OCI-LY7 (cell line): ENCODE measurements around the gene NTMT1. TPM values are rescaled to one million over a fixed set of nuclear protein-coding genes. Genes with fewer than 3 reads are reported as not detected.

Source experiments
- BruUV-seq: library from RNA; stranded (reverse); fragments of 400-500 nt; replicated peaks from 2 replicates; lab custom pipeline; 2021; lab: Mats Ljungman, UMichigan
- CTCF ChIA-PET: fragments of 300-600 bp; sonication (Branson Sonifier 250); formaldehyde crosslinking; loops from one replicate; lab custom pipeline; 2022; ENCODE audit warnings: antibody characterized with exemption; ENCODE audit not compliant: unreplicated experiment; lab: Charles Lee
- POLR2A ChIA-PET: fragments of 300-600 bp; sonication (Branson Sonifier 250); formaldehyde crosslinking; loops from one replicate; lab custom pipeline; 2022; ENCODE audit warnings: antibody characterized with exemption; lab: Charles Lee
- DNase-seq: peaks from one replicate; pipeline ENCODE4 v3.0.0-alpha.2; 2015; ENCODE audit warnings: low spot score
- H2AFZ ChIP-seq: fragments of 200-600 bp; sonication (generic), shearing (Covaris generic); 2 replicates; pipeline ENCODE4 v1.6.1; 2014; ENCODE audit warnings: mild to moderate bottlenecking, antibody characterized with exemption, low read length, moderate library complexity
- H3K27ac ChIP-seq: fragments of 200-600 bp; sonication (generic); 2 replicates; pipeline ENCODE4 v1.5.1; 2014; ENCODE audit warnings: mixed run types, low read depth, mild to moderate bottlenecking, moderate library complexity, low read length, inconsistent platforms; ENCODE audit not compliant: poor library complexity, severe bottlenecking
- H3K36me3 ChIP-seq: fragments of 200-600 bp; sonication (generic); 2 replicates; pipeline ENCODE4 v1.6.1; 2014; ENCODE audit warnings: mild to moderate bottlenecking, antibody characterized with exemption, low read length, moderate library complexity, mixed read lengths; ENCODE audit not compliant: insufficient read depth
- H3K4me1 ChIP-seq: fragments of 200-600 bp; sonication (generic); 2 replicates; pipeline ENCODE4 v1.5.1; 2014; ENCODE audit warnings: mild to moderate bottlenecking, low read length; ENCODE audit not compliant: insufficient read depth, poor library complexity, severe bottlenecking
- H3K4me2 ChIP-seq: fragments of 200-600 bp; sonication (generic); 2 replicates; pipeline ENCODE4 v1.6.1; 2014; ENCODE audit warnings: mild to moderate bottlenecking, low read length
- H3K4me3 ChIP-seq: fragments of 200-600 bp; sonication (generic); 2 replicates; pipeline ENCODE4 v1.5.1; 2014; ENCODE audit warnings: mild to moderate bottlenecking, low read depth, low read length; ENCODE audit not compliant: poor library complexity, severe bottlenecking
- H3K79me2 ChIP-seq: fragments of 200-600 bp; sonication (generic); 2 replicates; pipeline ENCODE4 v1.6.1; 2016; ENCODE audit warnings: low read depth, mild to moderate bottlenecking, low read length, moderate library complexity, mixed read lengths; ENCODE audit not compliant: insufficient read depth
- H3K9me2 ChIP-seq: fragments of 200-600 bp; sonication (generic); 2 replicates; pipeline ENCODE4 v1.6.1; 2016; ENCODE audit warnings: mild to moderate bottlenecking, low read length, mixed read lengths; ENCODE audit not compliant: insufficient read depth
- H3K9me3 ChIP-seq: fragments of 200-600 bp; sonication (generic); 2 replicates; pipeline ENCODE4 v1.6.1; 2014; ENCODE audit warnings: mild to moderate bottlenecking, mixed run types, low read length, mixed read lengths
- H4K20me1 ChIP-seq: fragments of 200-600 bp; sonication (generic); 2 replicates; pipeline ENCODE4 v1.6.1; 2014; ENCODE audit warnings: mild to moderate bottlenecking, antibody characterized with exemption, low read length, moderate library complexity, mixed read lengths; ENCODE audit not compliant: insufficient read depth
- EZH2phosphoT487 ChIP-seq: fragments of 200-600 bp; sonication (generic); IDR thresholded peaks from 2 replicates; pipeline ENCODE4 v1.6.1; 2018; ENCODE audit warnings: low read depth, borderline replicate concordance, mild to moderate bottlenecking, mixed run types, antibody characterized with exemption, low read length, moderate library complexity, mixed read lengths
- intact Hi-C: fragments of 100-400 bp; cut with micrococcal nuclease; formaldehyde crosslinking; loops from one replicate; pipeline ENCODE4 v1.10.0; 2022; ENCODE audit not compliant: unreplicated experiment
- total RNA-seq, 2 experiments: library from RNA; depleted of rRNA in 1 of 2; stranded (reverse); fragments of >200 nt in 1 of 2; shearing (Covaris generic) in 1 of 2; gene quantifications; 2 replicates each; pipeline ENCODE4 v1.2.3, GENCODE V29; 2014 to 2022
- TF ChIP-seq, protein P1 (sequence below): fragments of 200-600 bp; sonication (generic); conservative IDR thresholded peaks from 2 replicates; pipeline ENCODE4 v1.5.1; 2014; ENCODE audit warnings: mild to moderate bottlenecking, antibody characterized with exemption, low read length, moderate library complexity, mixed read lengths

The NTMT1 gene
- total RNA-seq, 2 experiments from 2014 or later: 46.6 to 59.8 TPM

DNA sequence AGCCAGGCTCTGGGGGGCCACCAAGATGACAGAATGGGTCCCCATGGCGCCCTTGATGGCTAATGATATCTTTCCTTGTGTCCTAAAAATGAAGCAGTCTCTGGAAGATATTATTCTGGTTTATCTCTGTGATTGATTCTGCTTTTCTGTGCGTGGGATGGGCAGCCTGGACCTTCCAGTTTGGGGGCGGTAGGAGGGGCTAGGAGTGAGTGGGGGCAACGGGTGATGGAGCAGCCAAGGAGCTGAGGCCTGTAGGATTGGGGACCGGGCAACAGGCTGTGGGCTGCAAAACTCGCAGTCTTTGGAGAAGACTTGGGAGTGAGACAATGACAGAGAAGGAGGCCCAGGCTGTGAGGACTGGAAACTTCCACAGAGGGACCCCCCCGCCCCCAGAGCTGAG, 48.3 kb downstream of the NTMT1 start:
- CTCF ChIA-PET: no interaction called here

DNA sequence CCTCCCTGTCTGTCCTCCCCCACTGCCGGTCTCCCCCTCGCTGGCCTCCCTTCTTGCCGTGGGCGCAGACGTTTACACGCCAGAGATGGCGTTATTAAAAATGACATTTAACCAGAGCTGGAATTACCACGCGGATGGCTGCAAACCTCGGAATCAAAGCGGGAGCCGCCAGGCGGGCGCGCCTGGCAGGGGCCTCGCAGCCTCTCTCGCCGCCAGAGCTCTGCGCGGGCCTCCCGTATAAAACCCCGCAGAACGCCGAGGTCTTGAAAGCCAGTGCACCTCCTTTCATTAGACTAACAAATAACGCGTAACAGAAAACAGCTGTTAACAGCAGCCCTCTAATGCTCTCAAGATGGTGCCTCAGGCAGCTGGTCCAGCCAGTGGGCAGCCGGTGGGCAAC, 49.7 kb downstream of the NTMT1 start:
- H3K4me1 ChIP-seq: no peaks in the 10 kb centered on the region
- ChIA-PET CTCF (no interaction called here), POLR2A (no interaction called here)
- no peaks in the 10 kb centered on the region for H3K9me2 ChIP-seq
- H3K4me2 ChIP-seq: no peak overlapping the region
- H3K36me3 ChIP-seq: no peaks in the 10 kb centered on the region
- no peaks in the 10 kb centered on the region for H3K79me2 ChIP-seq
- no peak overlapping the region for H2AFZ ChIP-seq
- no peaks in the 10 kb centered on the region for H4K20me1 ChIP-seq
- TF ChIP-seq EZH2phosphoT487: no peak
- TF ChIP-seq, protein P1, sequence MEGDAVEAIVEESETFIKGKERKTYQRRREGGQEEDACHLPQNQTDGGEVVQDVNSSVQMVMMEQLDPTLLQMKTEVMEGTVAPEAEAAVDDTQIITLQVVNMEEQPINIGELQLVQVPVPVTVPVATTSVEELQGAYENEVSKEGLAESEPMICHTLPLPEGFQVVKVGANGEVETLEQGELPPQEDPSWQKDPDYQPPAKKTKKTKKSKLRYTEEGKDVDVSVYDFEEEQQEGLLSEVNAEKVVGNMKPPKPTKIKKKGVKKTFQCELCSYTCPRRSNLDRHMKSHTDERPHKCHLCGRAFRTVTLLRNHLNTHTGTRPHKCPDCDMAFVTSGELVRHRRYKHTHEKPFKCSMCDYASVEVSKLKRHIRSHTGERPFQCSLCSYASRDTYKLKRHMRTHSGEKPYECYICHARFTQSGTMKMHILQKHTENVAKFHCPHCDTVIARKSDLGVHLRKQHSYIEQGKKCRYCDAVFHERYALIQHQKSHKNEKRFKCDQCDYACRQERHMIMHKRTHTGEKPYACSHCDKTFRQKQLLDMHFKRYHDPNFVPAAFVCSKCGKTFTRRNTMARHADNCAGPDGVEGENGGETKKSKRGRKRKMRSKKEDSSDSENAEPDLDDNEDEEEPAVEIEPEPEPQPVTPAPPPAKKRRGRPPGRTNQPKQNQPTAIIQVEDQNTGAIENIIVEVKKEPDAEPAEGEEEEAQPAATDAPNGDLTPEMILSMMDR: no peak
- intact Hi-C loops: no loop called here
- DNase-seq: no peak
- H3K4me3 ChIP-seq: no peak overlapping the region
- no TSS peak for BruUV-seq
- H3K27ac ChIP-seq: no peak overlapping the region
- H3K9me3 ChIP-seq: no peaks in the 10 kb centered on the region

More for the DNA sequence above, 48.3 kb downstream of the NTMT1 start:
- H3K36me3 ChIP-seq: no peaks in the 10 kb centered on the region
- no peak overlapping the region for H3K4me3 ChIP-seq
- H2AFZ ChIP-seq: no peak overlapping the region
- H3K79me2 ChIP-seq: no peaks in the 10 kb centered on the region
- no peak overlapping the region for H3K4me2 ChIP-seq
- H3K9me2 ChIP-seq: no peaks in the 10 kb centered on the region
- H4K20me1 ChIP-seq: no peaks in the 10 kb centered on the region
- no TSS peak for BruUV-seq
- no peak overlapping the region for H3K27ac ChIP-seq
- no peaks in the 10 kb centered on the region for H3K9me3 ChIP-seq
- DNase-seq: no peak
- intact Hi-C loops: no loop called here
- POLR2A ChIA-PET: no interaction called here
- TF ChIP-seq EZH2phosphoT487: no peak
- TF ChIP-seq, protein P1: no peak
- no peaks in the 10 kb centered on the region for H3K4me1 ChIP-seq

DNA sequence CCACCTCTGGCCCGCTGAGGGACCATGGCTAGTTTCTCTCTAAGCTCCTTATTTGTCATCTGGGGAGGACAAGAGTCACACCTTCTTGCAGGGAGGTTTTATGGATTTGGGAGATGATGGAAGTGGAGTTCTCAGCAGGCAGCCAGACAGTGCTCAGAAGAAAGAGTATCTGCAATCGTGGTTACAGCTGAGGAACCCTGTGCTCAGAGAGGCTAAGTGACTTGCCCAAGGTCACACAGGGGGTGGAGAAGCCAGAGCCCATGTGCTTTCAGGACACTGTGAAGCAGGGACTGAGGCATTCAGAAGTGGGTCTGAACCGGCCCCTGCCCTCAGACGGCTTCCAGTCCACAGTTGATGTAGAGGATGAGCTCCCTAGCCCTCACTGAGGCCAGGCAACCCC, 50.3 kb downstream of the NTMT1 start:
- DNase-seq: no peak
- TF ChIP-seq, protein P1: no peak
- TF ChIP-seq EZH2phosphoT487: no peak
- H2AFZ ChIP-seq: no peak overlapping the region
- H4K20me1 ChIP-seq: no peaks in the 10 kb centered on the region
- no peaks in the 10 kb centered on the region for H3K9me3 ChIP-seq
- no peaks in the 10 kb centered on the region for H3K36me3 ChIP-seq
- no TSS peak for BruUV-seq
- H3K4me1 ChIP-seq: no peaks in the 10 kb centered on the region
- no peak overlapping the region for H3K4me3 ChIP-seq
- ChIA-PET POLR2A (no interaction called here), CTCF (no interaction called here)
- no peaks in the 10 kb centered on the region for H3K9me2 ChIP-seq
- intact Hi-C loops: no loop called here
- no peak overlapping the region for H3K27ac ChIP-seq
- H3K79me2 ChIP-seq: no peaks in the 10 kb centered on the region
- no peak overlapping the region for H3K4me2 ChIP-seq
